HG02943 (cell line): ENCODE measurements around the gene PNPLA7.
"Not testable (repeated sequence)": the region's sequence is repeated elsewhere in the genome, so short reads cannot be mapped to it uniquely, and the experiment has no call there.

Source experiments
- ATAC-seq: cut with Tn5 transposase; IDR thresholded peaks from one replicate; pipeline ENCODE4 v1.9.1; 2021; ENCODE audit warnings: mild to moderate bottlenecking, low read depth, moderate library complexity; ENCODE audit not compliant: unreplicated experiment

Gene PNPLA7

GRCh38 chr9:137575716-137576411, 25.7 kb upstream of the PNPLA7 start:
- ATAC-seq, result no peak

- ATAC-seq, result no peak
Observed at GRCh38 chr9:137575364-137575715, 25.1 kb upstream of the PNPLA7 start.

GRCh38 chr9:137574192-137574591, 24.0 kb upstream of the PNPLA7 start:
- no peak for ATAC-seq

- ATAC-seq, result no peak
Observed at GRCh38 chr9:137570566-137570965, 20.4 kb upstream of the PNPLA7 start.

- ATAC-seq, result no peak
Observed at GRCh38 chr9:137569609-137570203, 19.5 kb upstream of the PNPLA7 start.

- not testable (repeated sequence) for ATAC-seq
Observed at GRCh38 chr9:137568445-137568844, 18.2 kb upstream of the PNPLA7 start.

- no peak for ATAC-seq
Observed at GRCh38 chr9:137564817-137565411, 14.7 kb upstream of the PNPLA7 start.

GRCh38 chr9:137564134-137564533, 13.9 kb upstream of the PNPLA7 start:
- ATAC-seq, result no peak

GRCh38 chr9:137558127-137558526, 7.9 kb upstream of the PNPLA7 start:
- ATAC-seq, result no peak

- no peak for ATAC-seq
Observed at GRCh38 chr9:137556069-137556838, 6.1 kb upstream of the PNPLA7 start.

- no peak for ATAC-seq
Observed at GRCh38 chr9:137555179-137555578, 5.0 kb upstream of the PNPLA7 start.

- ATAC-seq, result no peak
Observed at GRCh38 chr9:137554349-137554748, 4.1 kb upstream of the PNPLA7 start.

GRCh38 chr9:137553654-137554053, 3.5 kb upstream of the PNPLA7 start:
- ATAC-seq, result not testable (repeated sequence)

GRCh38 chr9:137552022-137552768, 2.0 kb upstream of the PNPLA7 start:
- ATAC-seq, result peak; percentile 25

- peak; percentile 67 for ATAC-seq
Observed at GRCh38 chr9:137551264-137552021, 1.2 kb upstream of the PNPLA7 start, which contains the start of gene MRPL41. TSS of gene MRPL41 (plus strand) at chr9:137551879. CDS start at chr9:137552082, 203 bp downstream.

- ATAC-seq, result not testable (repeated sequence)
Observed at GRCh38 chr9:137550958-137551263, 709 bp upstream of the PNPLA7 start.

- no peak for ATAC-seq
Observed at GRCh38 chr9:137547687-137548543, 2.3 kb downstream of the PNPLA7 start.

GRCh38 chr9:137545123-137545522, 5.1 kb downstream of the PNPLA7 start:
- ATAC-seq, result no peak

- no peak for ATAC-seq
Observed at GRCh38 chr9:137544176-137544760, 5.9 kb downstream of the PNPLA7 start.
